Chondrocyte (in vitro differentiated cells): ENCODE data around the gene FAM168A. TPM values are rescaled to one million over a fixed set of nuclear protein-coding genes. Genes with fewer than 3 reads are reported as not detected.

ENCODE experiments used
- DNase-seq: peaks from one replicate; pipeline ENCODE4 v3.0.0; 2021; ENCODE audit warnings: mixed read lengths, low spot score
- H3K27ac Mint-ChIP-seq: one replicate; pipeline ENCODE4 v1.8.0; 2021; ENCODE audit warnings: mild to moderate bottlenecking, moderate library complexity, mixed read lengths; ENCODE audit not compliant: unreplicated experiment
- H3K27me3 Mint-ChIP-seq: 2 replicates; pipeline ENCODE4 v1.8.0; 2021; ENCODE audit warnings: low read depth, mixed read lengths
- H3K36me3 Mint-ChIP-seq: 2 replicates; pipeline ENCODE4 v1.8.0; 2021; ENCODE audit warnings: low read depth, mixed read lengths
- H3K4me1 Mint-ChIP-seq: 2 replicates; pipeline ENCODE4 v1.8.0; 2021; ENCODE audit warnings: low read depth, mild to moderate bottlenecking, mixed read lengths
- H3K4me3 Mint-ChIP-seq: one replicate; pipeline ENCODE4 v1.8.0; 2021; ENCODE audit warnings: mild to moderate bottlenecking, moderate library complexity, mixed read lengths; ENCODE audit not compliant: unreplicated experiment
- H3K9me3 Mint-ChIP-seq: 2 replicates; pipeline ENCODE4 v1.8.0; 2021; ENCODE audit warnings: low read depth, mixed read lengths
- total RNA-seq: library from RNA; stranded (reverse); gene quantifications from 3 replicates; pipeline ENCODE4 v1.2.1, GENCODE V29; 2021
- TF ChIP-seq, protein P1 (sequence below): fragments of 200-600 bp; sonication (generic); IDR thresholded peaks from 2 replicates; pipeline ENCODE4 v1.5.0; 2021; ENCODE audit warnings: antibody characterized with exemption, mild to moderate bottlenecking, moderate library complexity

The FAM168A gene
- total RNA-seq, 1 donor from 2014 or later = 53.7 TPM

GRCh38 chr11:73390601-73391565 lies 207.0 kb downstream of the FAM168A start:
- H3K4me1 Mint-ChIP-seq = peaks cover 32% of the 10 kb centered on the region
- no peaks in the 10 kb centered on the region for H3K36me3 Mint-ChIP-seq
- H3K27me3 Mint-ChIP-seq = no peaks in the 10 kb centered on the region
- H3K4me3 Mint-ChIP-seq = no peak overlapping the region
- TF ChIP-seq, protein P1, sequence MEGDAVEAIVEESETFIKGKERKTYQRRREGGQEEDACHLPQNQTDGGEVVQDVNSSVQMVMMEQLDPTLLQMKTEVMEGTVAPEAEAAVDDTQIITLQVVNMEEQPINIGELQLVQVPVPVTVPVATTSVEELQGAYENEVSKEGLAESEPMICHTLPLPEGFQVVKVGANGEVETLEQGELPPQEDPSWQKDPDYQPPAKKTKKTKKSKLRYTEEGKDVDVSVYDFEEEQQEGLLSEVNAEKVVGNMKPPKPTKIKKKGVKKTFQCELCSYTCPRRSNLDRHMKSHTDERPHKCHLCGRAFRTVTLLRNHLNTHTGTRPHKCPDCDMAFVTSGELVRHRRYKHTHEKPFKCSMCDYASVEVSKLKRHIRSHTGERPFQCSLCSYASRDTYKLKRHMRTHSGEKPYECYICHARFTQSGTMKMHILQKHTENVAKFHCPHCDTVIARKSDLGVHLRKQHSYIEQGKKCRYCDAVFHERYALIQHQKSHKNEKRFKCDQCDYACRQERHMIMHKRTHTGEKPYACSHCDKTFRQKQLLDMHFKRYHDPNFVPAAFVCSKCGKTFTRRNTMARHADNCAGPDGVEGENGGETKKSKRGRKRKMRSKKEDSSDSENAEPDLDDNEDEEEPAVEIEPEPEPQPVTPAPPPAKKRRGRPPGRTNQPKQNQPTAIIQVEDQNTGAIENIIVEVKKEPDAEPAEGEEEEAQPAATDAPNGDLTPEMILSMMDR = no peak
- no peak overlapping the region for H3K27ac Mint-ChIP-seq
- no peaks in the 10 kb centered on the region for H3K9me3 Mint-ChIP-seq
- DNase-seq = no peak

- H3K4me1 Mint-ChIP-seq = peaks cover 38% of the 10 kb centered on the region
- DNase-seq = no peak
- no peaks in the 10 kb centered on the region for H3K27me3 Mint-ChIP-seq
- no peak overlapping the region for H3K27ac Mint-ChIP-seq
- H3K4me3 Mint-ChIP-seq = no peak overlapping the region
- H3K36me3 Mint-ChIP-seq = no peaks in the 10 kb centered on the region
- TF ChIP-seq, protein P1 = no peak
- H3K9me3 Mint-ChIP-seq = no peaks in the 10 kb centered on the region
Measured at GRCh38 chr11:73389916-73390315, 208.0 kb downstream of the FAM168A start.

GRCh38 chr11:73389134-73389525 lies 208.8 kb downstream of the FAM168A start:
- no peak for DNase-seq
- no peak overlapping the region for H3K4me3 Mint-ChIP-seq
- no peaks in the 10 kb centered on the region for H3K36me3 Mint-ChIP-seq
- no peaks in the 10 kb centered on the region for H3K27me3 Mint-ChIP-seq
- H3K27ac Mint-ChIP-seq = no peak overlapping the region
- peaks cover 38% of the 10 kb centered on the region for H3K4me1 Mint-ChIP-seq
- no peaks in the 10 kb centered on the region for H3K9me3 Mint-ChIP-seq
- TF ChIP-seq, protein P1 = no peak

DNA sequence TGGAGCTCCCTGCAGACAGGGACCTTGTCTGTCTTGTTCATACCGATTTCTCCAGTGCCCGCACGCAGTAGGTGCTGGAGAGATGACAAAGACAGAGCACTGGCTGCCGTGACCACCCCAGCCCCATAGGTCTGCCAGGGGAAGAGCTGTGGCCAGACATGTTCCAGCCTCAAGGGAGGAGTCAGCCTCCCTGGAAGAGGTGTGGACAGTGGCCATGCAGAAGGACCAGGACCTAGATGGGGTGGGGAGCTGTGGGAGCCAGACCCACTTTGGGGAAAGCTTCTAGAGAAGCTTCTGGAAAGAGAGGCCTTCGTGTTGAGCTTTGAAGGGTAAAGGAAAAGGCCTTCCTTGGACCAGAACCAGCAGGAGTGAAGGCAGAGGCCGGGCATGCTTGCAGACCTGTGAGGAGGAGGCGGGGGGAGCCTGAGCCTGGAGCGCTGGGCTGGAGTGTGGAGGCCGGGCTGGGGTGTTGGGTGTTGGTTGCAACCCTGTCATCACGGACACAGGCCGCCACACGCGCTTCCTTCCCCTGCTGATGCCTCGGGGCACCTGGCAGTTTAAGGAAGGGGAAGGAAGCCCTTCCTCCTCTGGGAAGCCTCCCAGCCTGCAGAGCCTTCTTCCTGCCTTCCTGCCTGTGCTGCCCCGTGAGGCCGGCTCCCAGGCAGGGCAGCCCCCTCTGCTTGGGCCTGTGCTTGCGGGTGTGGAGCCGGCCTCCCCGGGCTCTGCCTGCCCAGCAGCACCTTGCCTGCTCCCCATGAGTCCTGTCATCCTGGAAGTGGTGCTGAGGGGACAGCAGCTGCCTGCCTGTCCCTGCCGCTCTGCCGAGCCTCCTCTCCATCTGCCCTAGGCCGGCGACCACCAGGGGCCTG lies 209.4 kb downstream of the FAM168A start:
- TF ChIP-seq, protein P1 = no peak
- H3K4me1 Mint-ChIP-seq = peaks cover 43% of the 10 kb centered on the region
- H3K27ac Mint-ChIP-seq = no peak overlapping the region
- no peaks in the 10 kb centered on the region for H3K9me3 Mint-ChIP-seq
- H3K27me3 Mint-ChIP-seq = no peaks in the 10 kb centered on the region
- no peak for DNase-seq
- H3K36me3 Mint-ChIP-seq = no peaks in the 10 kb centered on the region
- H3K4me3 Mint-ChIP-seq = no peak overlapping the region
